HEK293 (cell line): Measurements from ENCODE around the gene TMEM252.

Experiments
- CTCF ChIA-PET: fragments of 350-600 bp; formaldehyde crosslinking; extraction: SDS; loops from one replicate; lab custom pipeline; 2021; ENCODE audit warnings: antibody characterized with exemption; lab: Yijun Ruan, JAX
- POLR2A ChIA-PET: fragments of 300-600 bp; formaldehyde crosslinking; extraction: SDS; loops from one replicate; lab custom pipeline; 2020; ENCODE audit warnings: antibody characterized with exemption, inconsistent platforms; lab: Yijun Ruan, JAX
- H3K27ac ChIP-seq: fragments of 200-500 bp; sonication (Bioruptor generic); 2 replicates; pipeline ENCODE4 v1.5.1; 2014; ENCODE audit warnings: low read depth, low read length, control low read depth, inconsistent platforms; ENCODE audit errors: extremely low read depth
- H3K36me3 ChIP-seq, 2 experiments: fragments of 200-500 bp in 1 of 2; sonication (Bioruptor generic) in 1 of 2; 1 replicate in 1 of 2; 2 replicates in 1 of 2; pipeline ENCODE4 v1.5.1; 2014 to 2017; ENCODE audit warnings: inconsistent platforms in 2 of 2, low read length in 2 of 2; ENCODE audit not compliant: control insufficient read depth in 2 of 2, insufficient read depth in 1 of 2
- H3K4me1 ChIP-seq: fragments of 200-500 bp; sonication (Bioruptor generic); 2 replicates; pipeline ENCODE4 v1.5.1; 2014; ENCODE audit warnings: mild to moderate bottlenecking, low read length, inconsistent platforms; ENCODE audit not compliant: control insufficient read depth, insufficient read depth
- H3K4me3 ChIP-seq: 2 replicates; pipeline ENCODE4 v1.5.1; 2011; ENCODE audit warnings: low read depth, mild to moderate bottlenecking, control low read depth, low read length, moderate library complexity
- H3K9me3 ChIP-seq: fragments of 200-500 bp; sonication (Bioruptor generic); 2 replicates; pipeline ENCODE4 v1.5.1; 2014; ENCODE audit warnings: low read depth, low read length, inconsistent platforms; ENCODE audit not compliant: control insufficient read depth, insufficient read depth
- AEBP2 ChIP-seq: fragments of 450-650 bp; formaldehyde crosslinking; IDR thresholded peaks from 2 replicates; pipeline ENCODE4 v1.5.1; 2016; ENCODE audit warnings: missing biosample characterization, missing genetic modification characterization, borderline replicate concordance
- GLIS1 ChIP-seq: fragments of 450-650 bp; formaldehyde crosslinking; IDR thresholded peaks from 2 replicates; pipeline ENCODE4 v1.5.1; 2016; ENCODE audit warnings: missing biosample characterization, missing genetic modification characterization
- RBAK ChIP-seq: fragments of 450-650 bp; formaldehyde crosslinking; IDR thresholded peaks from 2 replicates; pipeline ENCODE4 v1.5.1; 2016; ENCODE audit warnings: missing biosample characterization, missing genetic modification characterization
- WT1 ChIP-seq: fragments of 450-650 bp; formaldehyde crosslinking; IDR thresholded peaks from 2 replicates; pipeline ENCODE4 v1.5.1; 2016; ENCODE audit warnings: missing biosample characterization, missing genetic modification characterization
- ZBTB17 ChIP-seq: fragments of 450-650 bp; formaldehyde crosslinking; IDR thresholded peaks from 2 replicates; pipeline ENCODE4 v1.5.1; 2016; ENCODE audit warnings: missing biosample characterization, missing genetic modification characterization
- ZIC2 ChIP-seq: fragments of 450-650 bp; formaldehyde crosslinking; IDR thresholded peaks from 2 replicates; pipeline ENCODE4 v1.5.1; 2016; ENCODE audit warnings: missing biosample characterization, missing genetic modification characterization
- ZNF114 ChIP-seq: fragments of 450-650 bp; formaldehyde crosslinking; IDR thresholded peaks from 2 replicates; pipeline ENCODE4 v1.5.0; 2017; ENCODE audit warnings: missing biosample characterization, missing genetic modification characterization
- ZNF169 ChIP-seq: fragments of 450-650 bp; formaldehyde crosslinking; IDR thresholded peaks from 2 replicates; pipeline ENCODE4 v1.5.1; 2016; ENCODE audit warnings: missing biosample characterization, missing genetic modification characterization
- ZNF223 ChIP-seq: fragments of 450-650 bp; formaldehyde crosslinking; IDR thresholded peaks from 2 replicates; pipeline ENCODE4 v1.5.1; 2016; ENCODE audit warnings: missing biosample characterization, missing genetic modification characterization
- ZNF266 ChIP-seq: fragments of 450-650 bp; formaldehyde crosslinking; IDR thresholded peaks from 2 replicates; pipeline ENCODE4 v1.5.1; 2016; ENCODE audit warnings: missing biosample characterization, missing genetic modification characterization, low read depth
- ZNF280D ChIP-seq: fragments of 450-650 bp; formaldehyde crosslinking; IDR thresholded peaks from 2 replicates; pipeline ENCODE4 v1.5.1; 2016; ENCODE audit warnings: missing biosample characterization, missing genetic modification characterization
- ZNF302 ChIP-seq: fragments of 450-650 bp; formaldehyde crosslinking; IDR thresholded peaks from 2 replicates; pipeline ENCODE4 v1.5.1; 2016; ENCODE audit warnings: missing biosample characterization, missing genetic modification characterization, low read depth
- ZNF366 ChIP-seq: fragments of 450-650 bp; formaldehyde crosslinking; conservative IDR thresholded peaks from 2 replicates; pipeline ENCODE4 v1.5.1; 2016; ENCODE audit warnings: missing biosample characterization, missing genetic modification characterization
- ZNF529 ChIP-seq: fragments of 450-650 bp; formaldehyde crosslinking; IDR thresholded peaks from 2 replicates; pipeline ENCODE4 v1.5.1; 2017; ENCODE audit warnings: missing genetic modification characterization, missing biosample characterization; ENCODE audit not compliant: insufficient replicate concordance
- ZNF571 ChIP-seq: fragments of 450-650 bp; formaldehyde crosslinking; IDR thresholded peaks from 2 replicates; pipeline ENCODE4 v1.5.0; 2017; ENCODE audit warnings: missing biosample characterization, missing genetic modification characterization
- ZNF610 ChIP-seq: fragments of 450-650 bp; formaldehyde crosslinking; IDR thresholded peaks from 2 replicates; pipeline ENCODE4 v1.5.1; 2016; ENCODE audit warnings: missing biosample characterization, missing genetic modification characterization, borderline replicate concordance
- ZNF658 ChIP-seq: fragments of 450-650 bp; formaldehyde crosslinking; IDR thresholded peaks from 2 replicates; pipeline ENCODE4; 2016; ENCODE audit warnings: missing biosample characterization, missing genetic modification characterization
- ZSCAN16 ChIP-seq: fragments of 450-650 bp; formaldehyde crosslinking; IDR thresholded peaks from 2 replicates; pipeline ENCODE4 v1.5.1; 2016; ENCODE audit warnings: missing biosample characterization, missing genetic modification characterization
- ZXDB ChIP-seq: fragments of 450-650 bp; formaldehyde crosslinking; IDR thresholded peaks from 2 replicates; pipeline ENCODE4 v1.5.1; 2016; ENCODE audit warnings: missing biosample characterization, missing genetic modification characterization
- TF ChIP-seq, protein P1 (sequence below): fragments of 450-650 bp; formaldehyde crosslinking; IDR thresholded peaks from 2 replicates; pipeline ENCODE4 v1.5.1; 2017; ENCODE audit warnings: missing biosample characterization, missing genetic modification characterization
- TF ChIP-seq, protein P2 (sequence below): fragments of 450-650 bp; formaldehyde crosslinking; optimal IDR thresholded peaks from 2 replicates; pipeline ENCODE3; 2016; ENCODE audit warnings: missing biosample characterization, mild to moderate bottlenecking, missing genetic modification characterization

TMEM252 gene

DNA sequence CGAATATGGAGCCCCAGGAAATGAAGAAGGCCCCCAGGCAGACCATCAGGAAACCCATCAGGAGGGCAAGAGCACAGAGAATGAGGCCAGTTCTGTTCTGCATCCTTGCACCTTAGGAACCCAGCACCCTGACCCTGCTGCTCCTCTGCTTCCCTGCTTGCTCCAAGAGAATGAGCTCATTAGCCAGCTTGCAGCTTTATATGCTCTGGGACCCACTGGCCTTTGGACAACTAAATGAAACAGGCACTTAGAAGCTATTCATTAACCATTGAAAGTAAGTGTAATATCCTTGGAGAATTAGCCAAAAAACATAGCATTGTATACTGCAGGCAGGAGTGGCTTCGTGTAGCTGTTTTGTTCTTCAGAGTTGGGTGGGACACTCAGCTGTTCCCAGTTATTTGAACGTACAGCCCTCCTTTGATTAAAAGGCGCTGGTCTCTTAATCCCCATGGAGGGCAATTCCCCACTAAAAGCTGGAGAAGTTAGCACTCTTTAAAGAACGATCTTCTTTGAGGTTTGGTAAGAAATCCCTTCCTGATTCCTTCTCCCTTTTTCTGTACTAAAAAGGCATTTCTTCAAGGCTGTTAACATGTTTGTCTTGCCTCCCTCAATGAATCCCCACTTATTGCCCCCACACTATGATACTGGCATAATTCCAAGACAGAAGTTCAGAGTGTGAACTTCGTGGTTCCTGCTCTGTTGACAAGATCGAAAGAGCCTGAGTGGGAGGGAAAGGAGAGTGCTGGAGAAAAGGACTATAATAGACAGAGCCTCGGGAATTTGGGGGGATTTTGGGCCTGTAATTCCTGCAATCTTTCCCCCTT, at the start of gene TMEM252:
TSS of gene TMEM252 (minus strand) at position 172 of the 824 bp plus-strand sequence. CDS start at position 103, 69 bp downstream.
- POLR2A ChIA-PET, result interaction anchor here (1.0 kb wide), 1 partner anchor 67 kb away, joined by 3 read pairs; no protein-coding TSS in a partner anchor
- Histone ChIP-seq H3K27ac (no peak within 1 kb of the TSS), H3K4me3 (no peak within 1 kb of the TSS), H3K4me1 (no peaks in the 10 kb centered on the region), H3K36me3 (no peaks in the 10 kb centered on the region), H3K9me3 (no peaks in the 10 kb centered on the region)
- TF ChIP-seq, protein P1, sequence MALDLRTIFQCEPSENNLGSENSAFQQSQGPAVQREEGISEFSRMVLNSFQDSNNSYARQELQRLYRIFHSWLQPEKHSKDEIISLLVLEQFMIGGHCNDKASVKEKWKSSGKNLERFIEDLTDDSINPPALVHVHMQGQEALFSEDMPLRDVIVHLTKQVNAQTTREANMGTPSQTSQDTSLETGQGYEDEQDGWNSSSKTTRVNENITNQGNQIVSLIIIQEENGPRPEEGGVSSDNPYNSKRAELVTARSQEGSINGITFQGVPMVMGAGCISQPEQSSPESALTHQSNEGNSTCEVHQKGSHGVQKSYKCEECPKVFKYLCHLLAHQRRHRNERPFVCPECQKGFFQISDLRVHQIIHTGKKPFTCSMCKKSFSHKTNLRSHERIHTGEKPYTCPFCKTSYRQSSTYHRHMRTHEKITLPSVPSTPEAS (tag by site-specific recombination), result no peak
- TF ChIP-seq WT1 (tag by site-specific recombination), result no peak
- no peak for TF ChIP-seq ZNF658 (tag by site-specific recombination)
- no peak for TF ChIP-seq ZNF223 (tag by site-specific recombination)
- TF ChIP-seq ZIC2 (tag by site-specific recombination), result 0 out of 2 replicates have a peak, but pooled peaks have one; percentile 10
- peak; percentile 83 for TF ChIP-seq GLIS1 (tag by site-specific recombination)
- TF ChIP-seq ZNF529 (tag by site-specific recombination), result no peak
- TF ChIP-seq ZBTB17 (tag by site-specific recombination), result no peak
- TF ChIP-seq ZNF114 (tag by site-specific recombination), result no peak
- CTCF ChIA-PET, result interaction anchor here (1.5 to 1.8 kb wide), 2 partner anchors 22 to 27 kb away, joined by 4 to 6 read pairs; no protein-coding TSS in a partner anchor

DNA sequence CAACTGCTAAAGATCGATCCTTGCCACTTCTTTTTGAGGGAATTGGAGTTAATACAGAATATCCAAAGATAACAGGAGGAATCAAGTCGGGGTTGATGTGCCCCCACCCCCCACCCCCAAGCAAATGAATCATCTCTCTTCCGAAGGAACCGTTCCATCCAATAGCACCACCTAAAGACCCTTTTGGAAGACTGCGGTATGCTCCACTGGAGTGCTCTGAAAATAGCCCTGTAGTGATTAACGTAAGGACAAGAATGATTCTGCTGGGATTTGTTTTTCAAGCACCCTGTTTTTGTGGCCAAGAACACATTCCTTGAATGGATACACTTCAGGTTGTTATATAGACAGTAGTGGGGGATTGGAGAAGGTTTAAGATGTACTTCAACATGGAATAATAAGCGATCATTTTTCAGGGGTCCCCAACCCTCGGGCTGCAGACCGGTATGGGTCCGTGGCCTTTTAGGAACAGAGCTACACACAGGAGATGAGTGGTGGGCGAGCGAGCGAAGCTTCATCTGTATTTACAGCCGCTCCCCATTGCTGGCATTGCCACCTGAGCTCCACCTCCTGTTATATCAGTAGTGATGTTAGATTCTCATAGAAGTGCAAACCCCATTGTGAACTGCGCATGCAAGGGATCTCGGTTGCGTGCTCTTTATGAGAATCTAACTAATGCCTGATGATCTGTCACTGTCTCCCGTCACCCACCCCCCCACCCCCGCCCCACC, 44.5 kb upstream of the TMEM252 start:
- Histone ChIP-seq H3K9me3 (no peaks in the 10 kb centered on the region), H3K4me1 (no peaks in the 10 kb centered on the region), H3K36me3 (no peaks in the 10 kb centered on the region), H3K4me3 (no peak overlapping the region), H3K27ac (no peak overlapping the region)
- CTCF ChIA-PET, result interaction anchor here (0.6 to 1.1 kb wide), 10 partner anchors 17 to 440 kb away, joined by 3 to 5 read pairs (median 3); no protein-coding TSS in a partner anchor
- POLR2A ChIA-PET, result no interaction called here
- TF ChIP-seq ZNF169 (tag by site-specific recombination), result no peak
- TF ChIP-seq, protein P2, sequence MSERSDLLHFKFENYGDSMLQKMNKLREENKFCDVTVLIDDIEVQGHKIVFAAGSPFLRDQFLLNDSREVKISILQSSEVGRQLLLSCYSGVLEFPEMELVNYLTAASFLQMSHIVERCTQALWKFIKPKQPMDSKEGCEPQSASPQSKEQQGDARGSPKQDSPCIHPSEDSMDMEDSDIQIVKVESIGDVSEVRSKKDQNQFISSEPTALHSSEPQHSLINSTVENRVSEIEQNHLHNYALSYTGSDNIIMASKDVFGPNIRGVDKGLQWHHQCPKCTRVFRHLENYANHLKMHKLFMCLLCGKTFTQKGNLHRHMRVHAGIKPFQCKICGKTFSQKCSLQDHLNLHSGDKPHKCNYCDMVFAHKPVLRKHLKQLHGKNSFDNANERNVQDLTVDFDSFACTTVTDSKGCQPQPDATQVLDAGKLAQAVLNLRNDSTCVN (tag by site-specific recombination), result no peak
- no peak for TF ChIP-seq ZNF266 (tag by site-specific recombination)
- TF ChIP-seq ZNF610 (tag by site-specific recombination), result peak; percentile 84; the same call in 1 of the 2 replicates
- no peak for TF ChIP-seq ZNF302 (tag by site-specific recombination)

GRCh38 chr9:68584189-68585033, 43.7 kb upstream of the TMEM252 start:
- H3K36me3 ChIP-seq, result no peaks in the 10 kb centered on the region
- H3K27ac ChIP-seq, result no peak overlapping the region
- CTCF ChIA-PET, result interaction anchor here (0.6 to 4.8 kb wide), 41 partner anchors 11 to 442 kb away, joined by 3 to 71 read pairs (median 4); no protein-coding TSS in a partner anchor
- no peaks in the 10 kb centered on the region for H3K4me1 ChIP-seq
- no peaks in the 10 kb centered on the region for H3K9me3 ChIP-seq
- POLR2A ChIA-PET, result no interaction called here
- no peak overlapping the region for H3K4me3 ChIP-seq
- no peak for TF ChIP-seq AEBP2 (tag by site-specific recombination)
- TF ChIP-seq RBAK (tag by site-specific recombination), result no peak
- no peak for TF ChIP-seq ZXDB (tag by site-specific recombination)
- TF ChIP-seq ZSCAN16 (tag by site-specific recombination), result no peak
- no peak for TF ChIP-seq ZNF366 (tag by site-specific recombination)
- TF ChIP-seq ZNF571 (tag by site-specific recombination), result no peak
- TF ChIP-seq ZNF280D (tag by site-specific recombination), result no peak
